Measurements from ENCODE around the gene SPEF1.

SPEF1 gene

GRCh38 chr20:3771552-3772058 is 9.6 kb downstream of the SPEF1 start:
- TF ChIP-seq, protein P1, sequence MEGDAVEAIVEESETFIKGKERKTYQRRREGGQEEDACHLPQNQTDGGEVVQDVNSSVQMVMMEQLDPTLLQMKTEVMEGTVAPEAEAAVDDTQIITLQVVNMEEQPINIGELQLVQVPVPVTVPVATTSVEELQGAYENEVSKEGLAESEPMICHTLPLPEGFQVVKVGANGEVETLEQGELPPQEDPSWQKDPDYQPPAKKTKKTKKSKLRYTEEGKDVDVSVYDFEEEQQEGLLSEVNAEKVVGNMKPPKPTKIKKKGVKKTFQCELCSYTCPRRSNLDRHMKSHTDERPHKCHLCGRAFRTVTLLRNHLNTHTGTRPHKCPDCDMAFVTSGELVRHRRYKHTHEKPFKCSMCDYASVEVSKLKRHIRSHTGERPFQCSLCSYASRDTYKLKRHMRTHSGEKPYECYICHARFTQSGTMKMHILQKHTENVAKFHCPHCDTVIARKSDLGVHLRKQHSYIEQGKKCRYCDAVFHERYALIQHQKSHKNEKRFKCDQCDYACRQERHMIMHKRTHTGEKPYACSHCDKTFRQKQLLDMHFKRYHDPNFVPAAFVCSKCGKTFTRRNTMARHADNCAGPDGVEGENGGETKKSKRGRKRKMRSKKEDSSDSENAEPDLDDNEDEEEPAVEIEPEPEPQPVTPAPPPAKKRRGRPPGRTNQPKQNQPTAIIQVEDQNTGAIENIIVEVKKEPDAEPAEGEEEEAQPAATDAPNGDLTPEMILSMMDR (IDR thresholded peaks at IDR 0.05; ENCODE audit: borderline replicate concordance, insufficient read depth, low read depth, low read length): no peak

GRCh38 chr20:3768342-3769130 is 12.7 kb downstream of the SPEF1 start:
- H3K4me3 ChIP-seq (ENCODE audit: low read depth, low read length): peak overlapping the region; percentile 59
- TF ChIP-seq, protein P1 (IDR thresholded peaks at IDR 0.05; ENCODE audit: borderline replicate concordance, insufficient read depth, low read depth, low read length): peak; percentile 62

More at GRCh38 chr20:3771552-3772058, 9.6 kb downstream of the SPEF1 start:
- H3K4me3 ChIP-seq (ENCODE audit: low read depth, low read length): no peak overlapping the region

DNA sequence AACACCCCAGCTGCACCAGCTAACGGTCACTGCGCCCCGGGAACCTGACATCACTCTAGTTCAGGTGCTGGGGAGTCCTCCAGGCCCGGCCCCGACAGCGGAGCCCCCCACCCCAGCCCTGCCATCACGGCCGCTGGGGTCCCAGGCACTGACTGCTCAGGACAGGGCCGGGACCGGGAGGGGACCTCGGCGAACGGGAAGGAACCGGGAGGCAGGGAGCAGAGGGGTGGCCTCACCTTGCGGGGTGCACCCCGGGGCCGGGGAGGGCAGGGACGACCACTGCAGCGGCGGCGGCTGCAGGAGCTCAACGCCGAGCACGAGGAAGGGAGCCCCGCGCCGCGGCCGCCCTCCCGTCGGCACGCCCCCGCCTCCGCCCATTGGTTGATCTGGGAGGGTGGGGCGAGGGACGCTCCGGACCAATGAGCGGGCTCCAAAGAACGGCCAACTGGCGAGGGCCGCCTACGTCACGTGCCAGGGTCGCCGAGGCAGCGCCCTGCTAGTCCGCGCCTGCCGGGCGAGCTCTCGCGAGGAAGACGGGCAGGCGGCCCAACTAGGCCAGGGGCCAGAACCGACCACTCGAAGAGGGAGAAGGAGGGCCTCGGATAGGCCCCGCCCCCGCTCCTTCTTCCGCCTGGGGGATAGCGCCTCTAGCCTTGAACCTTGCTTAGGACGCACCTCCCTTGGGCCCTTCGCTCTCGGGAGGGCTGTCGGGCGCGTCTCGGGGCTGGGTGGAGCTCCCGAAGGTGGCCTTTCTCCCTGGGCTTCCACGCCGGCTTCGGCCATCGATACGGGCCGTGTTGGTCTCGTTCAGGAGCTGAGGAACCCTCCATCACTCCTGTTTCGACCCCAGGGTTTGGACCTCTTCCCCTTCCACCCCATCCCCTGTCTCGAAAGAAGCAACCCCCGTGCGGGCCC is 13.6 kb downstream of the SPEF1 start, which contains the start of gene ADISSP:
Gene ADISSP, minus strand, starts transcription at position 327 of the 915 bp plus-strand sequence. CDS start 7,653 bp downstream, outside the sequence.
- TF ChIP-seq, protein P1 (IDR thresholded peaks at IDR 0.05; ENCODE audit: borderline replicate concordance, insufficient read depth, low read depth, low read length): peak; percentile 22; the same call in 1 of the 2 replicates

DNA sequence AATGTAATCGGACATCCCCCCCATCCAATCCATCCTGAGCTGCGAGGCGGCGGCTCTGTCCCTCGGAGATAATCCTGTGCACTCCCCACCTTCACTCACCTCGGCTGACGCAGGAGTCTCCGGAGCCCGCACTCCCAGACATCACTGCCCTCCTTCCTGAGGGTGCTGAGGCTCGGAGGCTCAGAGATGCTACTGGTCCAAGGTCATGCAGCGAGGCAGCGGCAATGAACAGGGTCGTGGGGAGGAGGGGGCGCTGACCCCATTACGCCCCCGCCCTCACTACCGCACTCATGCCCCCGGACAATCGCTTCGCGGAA is 14.2 kb downstream of the SPEF1 start:
- TF ChIP-seq, protein P1 (IDR thresholded peaks at IDR 0.05; ENCODE audit: borderline replicate concordance, insufficient read depth, low read depth, low read length): no peak

More for the DNA sequence above, 13.6 kb downstream of the SPEF1 start, which contains the start of gene ADISSP:
- H3K4me3 ChIP-seq (ENCODE audit: low read depth, low read length): peak within 1 kb of the TSS; percentile 75

GRCh38 chr20:3766422-3767109 is 14.7 kb downstream of the SPEF1 start:
- TF ChIP-seq, protein P1 (IDR thresholded peaks at IDR 0.05; ENCODE audit: borderline replicate concordance, insufficient read depth, low read depth, low read length): no peak
- peak overlapping the region; percentile 75 for H3K4me3 ChIP-seq (ENCODE audit: low read depth, low read length)

More for the DNA sequence above, 14.2 kb downstream of the SPEF1 start:
- peak overlapping the region; percentile 75 for H3K4me3 ChIP-seq (ENCODE audit: low read depth, low read length)

DNA sequence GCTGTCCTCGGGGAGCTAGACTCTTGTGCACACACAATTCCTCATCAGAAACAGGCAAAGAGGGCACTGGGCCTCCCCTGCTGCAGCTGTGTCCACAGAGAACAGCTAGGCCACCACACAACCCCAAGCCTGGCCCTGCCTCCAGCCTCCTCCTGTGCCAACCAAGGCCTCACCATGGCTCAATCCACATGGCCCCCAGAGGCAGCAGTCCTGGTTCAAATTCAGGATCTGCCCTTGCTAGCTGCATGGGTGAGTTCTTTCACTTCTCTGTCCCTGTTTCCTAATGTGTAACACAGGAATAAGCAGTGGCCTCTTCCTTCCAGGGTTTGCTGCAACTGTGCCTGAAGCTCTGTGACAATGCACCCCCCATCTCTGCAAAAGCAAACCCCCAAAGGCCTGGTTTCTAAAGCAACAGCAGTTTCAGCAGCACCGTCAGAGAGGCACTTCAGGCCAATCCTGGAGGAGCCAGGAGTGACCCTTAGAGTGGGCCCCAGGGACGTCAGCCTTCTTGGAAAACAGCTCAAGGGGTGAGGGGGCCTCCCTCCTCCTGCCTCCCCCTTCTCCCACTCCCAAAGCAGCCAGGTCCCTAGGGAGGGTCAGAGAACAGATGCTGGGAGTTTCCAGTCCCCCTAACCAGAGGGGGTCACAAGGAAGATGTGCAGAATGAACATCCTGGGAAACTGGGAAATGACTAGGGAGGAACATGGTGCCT is 15.9 kb downstream of the SPEF1 start:
- TF ChIP-seq, protein P1 (IDR thresholded peaks at IDR 0.05; ENCODE audit: borderline replicate concordance, insufficient read depth, low read depth, low read length): no peak
- H3K4me3 ChIP-seq (ENCODE audit: low read depth, low read length): no peak overlapping the region
